ENCODE data around the gene SLC9A3. TPM values are rescaled to one million over a fixed set of nuclear protein-coding genes. Genes with fewer than 3 reads are reported as not detected.

Gene SLC9A3
- total and polyA plus RNA-seq, 3 experiments from 2014 or later = 2.4 to 2.6 (median 2.5) TPM

GRCh38 chr5:516338-516925, 7.8 kb downstream of the SLC9A3 start:
- Histone ChIP-seq H3K27me3 (ENCODE audit: insufficient read depth, low read length, poor library complexity, severe bottlenecking) (no peaks in the 10 kb centered on the region), H3K4me1 (ENCODE audit: insufficient read depth, low read length) (no peaks in the 10 kb centered on the region), H3K4me3 (ENCODE audit: low read length) (no peak overlapping the region), H3K9me3 (ENCODE audit: low read length) (no peaks in the 10 kb centered on the region), H3K36me3 (ENCODE audit: insufficient read depth, low read length) (no peaks in the 10 kb centered on the region), H3K27ac (ENCODE audit: low read depth, low read length) (no peak overlapping the region)
- H3K9me3 Mint-ChIP-seq = peaks cover 0 to 2% (median 0%) of the 10 kb centered on the region in 5 donors
- no peak overlapping the region for H3K4me3 Mint-ChIP-seq
- H3K27ac Mint-ChIP-seq = no peak overlapping the region
- H3K36me3 Mint-ChIP-seq = peaks cover 0 to 2% (median 0%) of the 10 kb centered on the region in 3 donors
- DNase-seq = no peak
- peaks cover 22 to 42% of the 10 kb centered on the region in 2 donors for H3K27me3 Mint-ChIP-seq
- ChIA-PET CTCF (no interaction called here), POLR2A (no interaction called here)
- H3K4me1 Mint-ChIP-seq = no peaks in the 10 kb centered on the region

- ChIA-PET POLR2A (no interaction called here), CTCF (no interaction called here)
- Mint-ChIP-seq H3K36me3 (peaks cover 0 to 2% (median 0%) of the 10 kb centered on the region in 3 donors), H3K27ac (no peak overlapping the region), H3K9me3 (peaks cover 0 to 2% (median 0%) of the 10 kb centered on the region in 5 donors), H3K4me3 (no peak overlapping the region), H3K27me3 (peaks cover 21 to 36% of the 10 kb centered on the region in 2 donors), H3K4me1 (no peaks in the 10 kb centered on the region)
- H3K4me1 ChIP-seq (ENCODE audit: insufficient read depth, low read length) = no peaks in the 10 kb centered on the region
- no peaks in the 10 kb centered on the region for H3K36me3 ChIP-seq (ENCODE audit: insufficient read depth, low read length)
- no peak for DNase-seq
- H3K27ac ChIP-seq (ENCODE audit: low read depth, low read length) = no peak overlapping the region
- H3K4me3 ChIP-seq (ENCODE audit: low read length) = no peak overlapping the region
- H3K9me3 ChIP-seq (ENCODE audit: low read length) = no peaks in the 10 kb centered on the region
- no peaks in the 10 kb centered on the region for H3K27me3 ChIP-seq (ENCODE audit: insufficient read depth, low read length, poor library complexity, severe bottlenecking)
These were observed 8.9 kb downstream of the SLC9A3 start for GRCh38 chr5:515273-515836.

- Mint-ChIP-seq H3K27ac (no peak overlapping the region), H3K4me1 (no peaks in the 10 kb centered on the region), H3K36me3 (peaks cover 0 to 2% (median 0%) of the 10 kb centered on the region in 3 donors), H3K27me3 (peaks cover 22 to 31% of the 10 kb centered on the region in 2 donors), H3K9me3 (peaks cover 0 to 2% (median 0%) of the 10 kb centered on the region in 5 donors), H3K4me3 (no peak overlapping the region)
- H3K27ac ChIP-seq (ENCODE audit: low read depth, low read length) = no peak overlapping the region
- no peak overlapping the region for H3K4me3 ChIP-seq (ENCODE audit: low read length)
- ChIA-PET CTCF (no interaction called here), POLR2A (no interaction called here)
- H3K4me1 ChIP-seq (ENCODE audit: insufficient read depth, low read length) = no peaks in the 10 kb centered on the region
- DNase-seq = no peak
- H3K36me3 ChIP-seq (ENCODE audit: insufficient read depth, low read length) = no peaks in the 10 kb centered on the region
- H3K27me3 ChIP-seq (ENCODE audit: insufficient read depth, low read length, poor library complexity, severe bottlenecking) = no peaks in the 10 kb centered on the region
- no peaks in the 10 kb centered on the region for H3K9me3 ChIP-seq (ENCODE audit: low read length)
These were observed 9.6 kb downstream of the SLC9A3 start for GRCh38 chr5:514673-515072.

GRCh38 chr5:514101-514485, 10.2 kb downstream of the SLC9A3 start:
- Histone ChIP-seq H3K4me1 (ENCODE audit: insufficient read depth, low read length) (no peaks in the 10 kb centered on the region), H3K27ac (ENCODE audit: low read depth, low read length) (no peak overlapping the region), H3K27me3 (ENCODE audit: insufficient read depth, low read length, poor library complexity, severe bottlenecking) (no peaks in the 10 kb centered on the region), H3K36me3 (ENCODE audit: insufficient read depth, low read length) (no peaks in the 10 kb centered on the region), H3K9me3 (ENCODE audit: low read length) (no peaks in the 10 kb centered on the region), H3K4me3 (ENCODE audit: low read length) (no peak overlapping the region)
- POLR2A ChIA-PET = no interaction called here
- H3K4me1 Mint-ChIP-seq = no peaks in the 10 kb centered on the region
- peaks cover 0 to 2% (median 0%) of the 10 kb centered on the region in 5 donors for H3K9me3 Mint-ChIP-seq
- peaks cover 19 to 29% of the 10 kb centered on the region in 2 donors for H3K27me3 Mint-ChIP-seq
- no peak overlapping the region for H3K4me3 Mint-ChIP-seq
- CTCF ChIA-PET = no interaction called here
- H3K36me3 Mint-ChIP-seq = peaks cover 0 to 2% (median 0%) of the 10 kb centered on the region in 3 donors
- no peak for DNase-seq
- no peak overlapping the region for H3K27ac Mint-ChIP-seq

- Histone ChIP-seq H3K4me1 (ENCODE audit: insufficient read depth, low read length) (no peaks in the 10 kb centered on the region), H3K4me3 (ENCODE audit: low read length) (no peak overlapping the region), H3K27ac (ENCODE audit: low read depth, low read length) (no peak overlapping the region), H3K9me3 (ENCODE audit: low read length) (no peaks in the 10 kb centered on the region), H3K27me3 (ENCODE audit: insufficient read depth, low read length, poor library complexity, severe bottlenecking) (no peaks in the 10 kb centered on the region), H3K36me3 (ENCODE audit: insufficient read depth, low read length) (no peaks in the 10 kb centered on the region)
- Mint-ChIP-seq H3K4me3 (no peak overlapping the region), H3K4me1 (no peaks in the 10 kb centered on the region), H3K27me3 (peaks cover 16 to 26% of the 10 kb centered on the region in 2 donors), H3K36me3 (peaks cover 0 to 2% (median 0%) of the 10 kb centered on the region in 3 donors), H3K9me3 (peaks cover 0 to 2% (median 0%) of the 10 kb centered on the region in 5 donors), H3K27ac (no peak overlapping the region)
- ChIA-PET POLR2A (no interaction called here), CTCF (no interaction called here)
- no peak for DNase-seq
These were observed 10.8 kb downstream of the SLC9A3 start for GRCh38 chr5:513216-514100.

- H3K36me3 Mint-ChIP-seq = no peaks in the 10 kb centered on the region
- Histone ChIP-seq H3K36me3 (ENCODE audit: insufficient read depth, low read length) (no peaks in the 10 kb centered on the region), H3K27me3 (ENCODE audit: insufficient read depth, low read length, poor library complexity, severe bottlenecking) (no peaks in the 10 kb centered on the region), H3K27ac (ENCODE audit: low read depth, low read length) (no peak overlapping the region), H3K9me3 (ENCODE audit: low read length) (no peaks in the 10 kb centered on the region), H3K4me3 (ENCODE audit: low read length) (no peak overlapping the region), H3K4me1 (ENCODE audit: insufficient read depth, low read length) (no peaks in the 10 kb centered on the region)
- H3K27ac Mint-ChIP-seq = no peak overlapping the region
- H3K9me3 Mint-ChIP-seq = no peaks in the 10 kb centered on the region
- H3K4me3 Mint-ChIP-seq = no peak overlapping the region
- no peaks in the 10 kb centered on the region for H3K4me1 Mint-ChIP-seq
- DNase-seq = no peak
- ChIA-PET POLR2A (no interaction called here), CTCF (no interaction called here)
- peaks cover 9 to 10% of the 10 kb centered on the region in 2 donors for H3K27me3 Mint-ChIP-seq
These were observed 12.8 kb downstream of the SLC9A3 start for GRCh38 chr5:511476-511875.

GRCh38 chr5:510521-510920, 13.7 kb downstream of the SLC9A3 start:
- H3K9me3 Mint-ChIP-seq = no peaks in the 10 kb centered on the region
- ChIA-PET POLR2A (no interaction called here), CTCF (no interaction called here)
- H3K27ac Mint-ChIP-seq = no peak overlapping the region
- no peaks in the 10 kb centered on the region for H3K4me1 Mint-ChIP-seq
- no peak for DNase-seq
- H3K36me3 Mint-ChIP-seq = no peaks in the 10 kb centered on the region
- H3K4me3 Mint-ChIP-seq = no peak overlapping the region
- no peak overlapping the region for H3K4me3 ChIP-seq (ENCODE audit: low read length)
- H3K27me3 ChIP-seq (ENCODE audit: insufficient read depth, low read length, poor library complexity, severe bottlenecking) = no peaks in the 10 kb centered on the region
- no peaks in the 10 kb centered on the region for H3K9me3 ChIP-seq (ENCODE audit: low read length)
- H3K4me1 ChIP-seq (ENCODE audit: insufficient read depth, low read length) = no peaks in the 10 kb centered on the region
- H3K36me3 ChIP-seq (ENCODE audit: insufficient read depth, low read length) = no peaks in the 10 kb centered on the region
- H3K27me3 Mint-ChIP-seq = peaks cover 4 to 8% of the 10 kb centered on the region in 2 donors
- no peak overlapping the region for H3K27ac ChIP-seq (ENCODE audit: low read depth, low read length)

- no peaks in the 10 kb centered on the region for H3K36me3 Mint-ChIP-seq
These were observed 14.6 kb downstream of the SLC9A3 start for GRCh38 chr5:509611-510185.

More at GRCh38 chr5:509611-510185, 14.6 kb downstream of the SLC9A3 start:
- H3K27ac Mint-ChIP-seq = no peak overlapping the region
- ChIA-PET CTCF (no interaction called here), POLR2A (no interaction called here)
- no peaks in the 10 kb centered on the region for H3K4me1 Mint-ChIP-seq
- H3K27me3 Mint-ChIP-seq = peaks cover 0 to 4% of the 10 kb centered on the region in 2 donors
- no peaks in the 10 kb centered on the region for H3K36me3 ChIP-seq (ENCODE audit: insufficient read depth, low read length)
- no peak overlapping the region for H3K4me3 ChIP-seq (ENCODE audit: low read length)
- no peaks in the 10 kb centered on the region for H3K27me3 ChIP-seq (ENCODE audit: insufficient read depth, low read length, poor library complexity, severe bottlenecking)
- H3K9me3 Mint-ChIP-seq = no peaks in the 10 kb centered on the region
- H3K27ac ChIP-seq (ENCODE audit: low read depth, low read length) = no peak overlapping the region
- no peak overlapping the region for H3K4me3 Mint-ChIP-seq
- DNase-seq = no peak
- H3K9me3 ChIP-seq (ENCODE audit: low read length) = no peaks in the 10 kb centered on the region
- no peaks in the 10 kb centered on the region for H3K4me1 ChIP-seq (ENCODE audit: insufficient read depth, low read length)
